ENCODE measurements around the gene MMD2.
"Not testable (repeated sequence)": the region's sequence is repeated elsewhere in the genome, so short reads cannot be mapped to it uniquely, and the experiment has no call there.

The MMD2 gene

GRCh38 chr7:4998244-4998643, 39.3 kb upstream of the MMD2 start:
- DNase-seq (ENCODE audit: extremely low read depth, low read depth): no peak
- no peak overlapping the region for H3K4me3 ChIP-seq (replicated peaks; ENCODE audit: low read depth, low read length)
- no peak for TF ChIP-seq CTCF (IDR thresholded peaks at IDR 0.05; ENCODE audit: low read depth, low read length, missing control alignments)

GRCh38 chr7:4996696-4997222, 37.8 kb upstream of the MMD2 start:
- no peak for DNase-seq (ENCODE audit: extremely low read depth, low read depth)
- no peak for TF ChIP-seq CTCF (IDR thresholded peaks at IDR 0.05; ENCODE audit: low read depth, low read length, missing control alignments)

GRCh38 chr7:4995429-4995969, 36.5 kb upstream of the MMD2 start:
- DNase-seq (ENCODE audit: extremely low read depth, low read depth): no peak
- no peak overlapping the region for H3K4me3 ChIP-seq (replicated peaks; ENCODE audit: low read depth, low read length)
- TF ChIP-seq CTCF (IDR thresholded peaks at IDR 0.05; ENCODE audit: low read depth, low read length, missing control alignments): no peak

More at GRCh38 chr7:4996696-4997222, 37.8 kb upstream of the MMD2 start:
- H3K4me3 ChIP-seq (replicated peaks; ENCODE audit: low read depth, low read length): no peak overlapping the region

GRCh38 chr7:4993471-4993870, 34.5 kb upstream of the MMD2 start:
- no peak for TF ChIP-seq CTCF (IDR thresholded peaks at IDR 0.05; ENCODE audit: low read depth, low read length, missing control alignments)
- no peak overlapping the region for H3K4me3 ChIP-seq (replicated peaks; ENCODE audit: low read depth, low read length)
- no peak for DNase-seq (ENCODE audit: extremely low read depth, low read depth)

GRCh38 chr7:4982741-4983140, 23.8 kb upstream of the MMD2 start:
- not testable (repeated sequence) for DNase-seq (ENCODE audit: extremely low read depth, low read depth); H3K4me3 ChIP-seq (replicated peaks; ENCODE audit: low read depth, low read length)

GRCh38 chr7:4981295-4981890, 22.4 kb upstream of the MMD2 start:
- DNase-seq (ENCODE audit: extremely low read depth, low read depth); H3K4me3 ChIP-seq (replicated peaks; ENCODE audit: low read depth, low read length): not testable (repeated sequence)

GRCh38 chr7:4975626-4976025, 16.6 kb upstream of the MMD2 start:
- peak overlapping the region; percentile 63 for H3K4me3 ChIP-seq (replicated peaks; ENCODE audit: low read depth, low read length)

GRCh38 chr7:4973728-4974198, 14.8 kb upstream of the MMD2 start:
- peak; percentile 84 for TF ChIP-seq CTCF (IDR thresholded peaks at IDR 0.05; ENCODE audit: low read depth, low read length, missing control alignments)
- H3K4me3 ChIP-seq (replicated peaks; ENCODE audit: low read depth, low read length): peak overlapping the region; percentile 63

More at GRCh38 chr7:4975626-4976025, 16.6 kb upstream of the MMD2 start:
- DNase-seq (ENCODE audit: extremely low read depth, low read depth): not testable (repeated sequence)

GRCh38 chr7:4972446-4972845, 13.5 kb upstream of the MMD2 start:
- not testable (repeated sequence) for H3K4me3 ChIP-seq (replicated peaks; ENCODE audit: low read depth, low read length); DNase-seq (ENCODE audit: extremely low read depth, low read depth)

More at GRCh38 chr7:4973728-4974198, 14.8 kb upstream of the MMD2 start:
- peak; percentile 81 for DNase-seq (ENCODE audit: extremely low read depth, low read depth)

All from HFF-Myc (cell line).